ENCODE data around the gene MALRD1.

DNA sequence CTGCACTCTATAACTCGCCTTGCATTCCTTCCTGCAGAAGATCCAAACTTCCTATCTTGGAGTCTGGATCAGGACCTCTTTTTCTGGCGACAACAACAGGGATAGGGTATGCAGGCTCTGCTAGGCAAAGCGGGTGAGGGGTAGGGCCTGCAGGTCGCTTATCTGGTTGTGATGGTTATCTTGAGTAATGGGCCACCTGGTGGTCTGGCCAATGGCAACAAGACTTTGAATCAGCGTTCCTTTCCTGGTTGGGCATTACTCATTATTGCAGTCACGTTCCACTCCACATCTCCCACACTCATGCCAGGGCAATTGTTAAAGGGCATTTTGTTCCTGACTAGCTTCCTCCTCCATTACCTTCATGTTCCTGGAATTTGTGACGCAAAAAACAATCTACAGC, 719.3 kb downstream of the MALRD1 start:
- TF ChIP-seq, protein P1, sequence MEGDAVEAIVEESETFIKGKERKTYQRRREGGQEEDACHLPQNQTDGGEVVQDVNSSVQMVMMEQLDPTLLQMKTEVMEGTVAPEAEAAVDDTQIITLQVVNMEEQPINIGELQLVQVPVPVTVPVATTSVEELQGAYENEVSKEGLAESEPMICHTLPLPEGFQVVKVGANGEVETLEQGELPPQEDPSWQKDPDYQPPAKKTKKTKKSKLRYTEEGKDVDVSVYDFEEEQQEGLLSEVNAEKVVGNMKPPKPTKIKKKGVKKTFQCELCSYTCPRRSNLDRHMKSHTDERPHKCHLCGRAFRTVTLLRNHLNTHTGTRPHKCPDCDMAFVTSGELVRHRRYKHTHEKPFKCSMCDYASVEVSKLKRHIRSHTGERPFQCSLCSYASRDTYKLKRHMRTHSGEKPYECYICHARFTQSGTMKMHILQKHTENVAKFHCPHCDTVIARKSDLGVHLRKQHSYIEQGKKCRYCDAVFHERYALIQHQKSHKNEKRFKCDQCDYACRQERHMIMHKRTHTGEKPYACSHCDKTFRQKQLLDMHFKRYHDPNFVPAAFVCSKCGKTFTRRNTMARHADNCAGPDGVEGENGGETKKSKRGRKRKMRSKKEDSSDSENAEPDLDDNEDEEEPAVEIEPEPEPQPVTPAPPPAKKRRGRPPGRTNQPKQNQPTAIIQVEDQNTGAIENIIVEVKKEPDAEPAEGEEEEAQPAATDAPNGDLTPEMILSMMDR (IDR thresholded peaks at IDR 0.05), result no peak
- TF ChIP-seq POLR2A (IDR thresholded peaks at IDR 0.05), result no peak

Measured in Peyer's patch (tissue), 4 donors.